UCSD-AML1 (cell line): ENCODE measurements around the gene SAMMSON.

Experiments
- DNase-seq: peaks from one replicate; lab custom pipeline; 2025; ENCODE audit not compliant: unreplicated experiment; lab: John Stamatoyannopoulos, UW

The SAMMSON gene

GRCh38 chr3:70085613-70086012 lies 86.1 kb downstream of the SAMMSON start:
- DNase-seq, result no peak

DNA sequence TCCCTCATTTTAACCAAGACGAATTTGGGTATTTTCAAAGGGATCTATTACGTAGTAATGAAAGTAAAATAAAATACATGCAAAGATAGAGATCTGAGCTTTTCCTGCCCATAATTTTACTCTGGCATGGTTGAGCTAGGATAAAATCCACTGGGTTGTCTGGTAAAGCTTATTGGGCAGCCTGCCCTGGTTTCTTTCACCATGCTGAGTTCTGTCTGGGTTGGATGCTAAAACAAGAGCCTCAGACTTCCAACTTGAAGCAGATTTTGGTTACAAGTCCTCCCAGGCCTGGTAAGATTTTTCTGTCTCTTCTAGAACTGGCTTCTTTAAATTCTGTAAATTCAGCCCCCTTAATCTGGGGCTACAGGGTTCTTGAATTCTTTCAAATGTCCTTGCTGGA lies 86.8 kb downstream of the SAMMSON start:
- no peak for DNase-seq

DNA sequence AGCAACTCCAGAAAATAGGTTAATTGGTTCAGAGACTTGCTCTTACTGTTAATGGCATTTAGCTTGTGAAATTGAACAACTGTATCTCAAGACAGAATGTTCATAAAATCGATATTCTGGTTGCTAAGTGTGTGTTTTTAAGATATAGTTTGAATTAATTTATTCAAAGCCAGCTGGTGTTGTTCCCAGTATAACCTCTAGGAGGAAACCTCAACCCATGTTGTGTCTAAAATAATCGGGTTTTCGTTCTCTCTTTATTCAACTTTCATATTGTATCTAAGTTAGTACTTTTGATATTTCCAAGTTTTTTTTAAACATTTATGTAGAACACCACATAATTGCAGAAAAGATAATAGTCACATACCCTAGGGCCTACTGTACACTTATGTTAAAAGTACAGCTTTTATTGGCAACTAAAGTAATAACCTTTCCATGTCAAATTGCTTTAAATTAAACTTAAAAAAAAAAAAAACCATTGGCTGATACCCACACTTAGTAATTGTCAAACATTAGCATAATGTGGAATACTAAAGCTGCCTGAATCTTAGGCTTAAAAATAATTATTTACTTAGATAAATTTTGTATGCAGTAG lies 90.9 kb downstream of the SAMMSON start:
- DNase-seq, result no peak

GRCh38 chr3:70094197-70094596 lies 94.7 kb downstream of the SAMMSON start:
- no peak for DNase-seq

DNA sequence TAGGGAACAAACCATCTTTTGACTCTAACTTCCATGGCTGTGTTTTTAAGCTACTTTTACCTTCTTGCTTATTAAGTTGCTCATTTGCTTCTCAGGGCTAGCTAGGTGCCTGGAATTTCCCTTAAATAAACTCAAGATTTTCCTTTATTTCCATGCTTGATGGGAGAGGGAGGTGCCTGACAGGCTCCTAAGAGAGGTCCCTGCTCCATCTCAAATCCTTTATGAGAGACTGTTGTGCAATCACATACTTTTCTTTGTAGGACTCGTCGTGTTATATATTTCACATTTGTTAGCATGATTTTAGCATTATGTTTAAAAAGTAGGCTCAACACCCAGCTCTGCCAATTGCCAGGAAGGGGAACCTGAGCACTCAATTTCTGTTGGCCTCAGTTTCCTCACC lies 95.7 kb downstream of the SAMMSON start:
- DNase-seq, result no peak

DNA sequence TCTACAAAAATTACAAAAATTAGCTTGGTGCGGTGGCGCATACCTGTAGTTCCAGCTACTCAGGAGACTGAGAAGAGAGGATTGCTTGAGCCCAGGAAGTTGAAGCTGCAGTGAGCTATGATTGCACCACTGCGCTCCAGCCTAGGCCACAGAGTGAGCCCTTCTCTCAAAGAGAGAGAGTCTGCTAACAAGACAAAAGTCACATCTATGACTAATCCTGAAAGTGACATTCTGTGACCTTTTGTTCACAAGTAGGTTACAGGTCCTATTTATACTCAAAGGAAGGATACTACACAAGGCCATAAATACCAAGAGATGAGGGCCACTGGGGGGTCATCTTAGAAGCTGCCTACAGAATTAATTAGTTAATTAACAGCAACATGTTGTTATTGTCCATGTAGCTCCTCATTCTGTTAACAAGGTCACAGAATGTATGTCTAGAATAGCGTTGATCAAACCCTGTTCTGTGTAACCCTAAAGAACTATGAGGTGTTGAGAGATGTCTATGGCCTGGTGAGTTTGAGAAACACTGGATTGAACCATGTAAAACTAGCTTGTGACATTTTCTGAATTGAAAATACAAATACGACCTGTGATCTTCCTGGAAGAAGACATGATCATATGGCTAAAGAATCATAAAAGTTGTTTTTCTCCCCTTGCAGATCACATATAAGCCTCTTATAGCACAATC lies 97.0 kb downstream of the SAMMSON start:
- no peak for DNase-seq

DNA sequence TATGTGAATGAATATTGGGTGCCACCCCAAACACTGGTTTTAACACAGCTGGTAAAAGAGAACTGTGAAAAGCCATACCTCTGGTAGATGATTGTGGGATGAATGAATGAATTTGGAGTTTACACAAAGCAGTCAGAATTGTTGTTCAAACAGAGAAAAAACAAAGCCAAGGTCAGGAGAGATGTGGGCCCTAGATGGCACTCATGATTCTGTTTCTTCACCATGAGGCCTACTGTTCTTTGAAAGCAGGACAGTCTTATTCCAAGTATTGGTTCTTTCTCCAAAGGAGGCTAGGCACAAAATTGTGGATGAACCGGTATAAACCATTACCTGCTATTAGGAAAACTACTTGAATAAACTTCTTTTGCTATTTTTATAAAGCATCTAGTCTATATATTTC lies 97.6 kb downstream of the SAMMSON start:
- no peak for DNase-seq

DNA sequence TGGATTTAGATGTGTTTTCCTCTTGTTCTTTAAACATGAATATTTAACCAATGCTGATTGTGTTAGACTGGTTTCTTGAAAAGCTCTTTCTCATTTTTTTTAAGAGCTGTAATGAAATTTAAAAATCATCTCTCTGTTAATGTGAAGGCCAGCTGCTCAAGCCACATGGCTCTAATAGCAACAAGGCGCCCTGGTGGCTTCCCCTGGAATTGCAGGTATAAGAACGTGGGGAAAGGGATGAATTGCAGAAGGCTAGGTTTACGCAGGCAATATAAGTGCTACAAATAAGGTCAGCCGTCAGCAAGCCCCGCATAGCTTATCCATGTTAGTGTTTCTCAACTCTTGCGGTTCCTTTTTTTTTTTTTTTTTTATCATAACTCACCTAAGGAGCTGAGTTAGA lies 108.5 kb downstream of the SAMMSON start:
- DNase-seq, result peak; percentile 9

DNA sequence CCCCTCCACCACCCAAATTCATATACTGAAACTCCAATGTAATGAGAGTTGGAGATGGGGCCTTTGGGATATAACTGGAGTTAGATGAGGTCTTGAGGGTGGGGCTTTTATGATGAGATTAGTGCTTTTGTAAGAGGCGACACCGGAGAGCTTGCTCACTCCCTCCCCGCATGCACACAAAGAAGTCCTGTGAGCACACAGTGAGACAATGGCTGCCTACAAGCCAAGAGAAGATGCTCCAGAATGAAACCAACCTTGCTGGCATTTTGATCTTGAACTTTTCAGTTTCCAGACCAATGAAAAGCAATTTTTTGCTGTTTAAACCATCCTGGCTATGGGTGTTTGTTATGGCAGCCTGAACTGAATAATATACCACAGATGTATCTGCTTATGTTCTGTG lies 109.0 kb downstream of the SAMMSON start:
- no peak for DNase-seq

DNA sequence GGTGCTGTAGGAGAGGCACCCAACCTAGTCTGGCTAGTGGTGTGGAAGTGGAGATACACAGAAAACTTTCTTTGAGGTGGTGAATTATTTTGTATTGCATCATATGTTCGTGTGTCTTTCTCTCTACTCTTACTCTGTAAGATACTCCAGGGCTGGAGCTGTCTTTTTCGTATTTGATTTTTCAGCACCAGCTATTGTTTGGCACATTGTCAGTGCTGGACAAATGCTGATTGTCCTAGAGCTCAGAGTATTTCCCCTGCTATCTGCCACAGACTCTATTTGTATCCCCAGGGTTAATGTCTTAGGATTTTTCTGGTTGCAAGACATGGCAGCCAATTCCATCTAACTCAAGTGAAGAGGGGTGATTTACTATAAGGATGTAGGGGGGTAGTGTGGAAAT lies 110.5 kb downstream of the SAMMSON start:
- no peak for DNase-seq

GRCh38 chr3:70111411-70111810 lies 111.9 kb downstream of the SAMMSON start:
- DNase-seq, result no peak

DNA sequence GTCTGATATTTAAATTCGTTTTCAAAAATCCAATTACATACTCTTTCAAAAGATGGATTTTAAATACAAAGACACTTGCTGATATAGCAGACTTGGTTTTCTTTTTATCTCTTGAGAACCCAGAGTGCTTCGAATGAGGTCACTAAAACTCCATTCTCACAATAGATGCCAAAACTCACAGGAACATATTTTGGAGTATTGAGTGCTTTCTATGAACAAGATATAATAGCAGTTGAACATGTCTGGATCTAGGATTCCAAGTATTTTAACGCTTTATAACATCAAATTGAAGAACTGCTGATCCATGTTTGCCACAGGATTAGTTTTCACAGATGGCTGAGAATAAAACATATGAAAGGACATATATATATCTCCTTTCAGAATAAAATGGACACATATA lies 113.2 kb downstream of the SAMMSON start:
- DNase-seq, result no peak

GRCh38 chr3:70114431-70114830 lies 114.9 kb downstream of the SAMMSON start:
- no peak for DNase-seq

DNA sequence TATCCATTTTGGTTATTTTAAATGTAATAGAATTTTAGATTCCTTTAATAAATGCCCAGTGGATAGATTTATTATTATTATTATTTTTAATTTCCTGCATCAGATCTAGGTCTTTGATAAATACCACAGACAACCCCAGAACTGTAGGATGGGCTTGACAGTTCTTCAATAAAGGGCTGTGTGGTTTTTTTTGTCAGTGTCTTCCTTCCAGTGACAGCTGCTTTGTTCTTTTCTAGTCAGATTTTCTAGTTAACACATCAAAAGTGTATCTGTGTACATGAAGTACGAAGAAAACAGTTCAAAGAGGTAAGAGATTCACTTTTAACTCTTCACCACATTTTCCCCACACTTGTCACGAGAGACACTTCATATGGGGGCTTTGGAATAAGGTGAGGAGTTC lies 120.3 kb downstream of the SAMMSON start:
- DNase-seq, result no peak
